HG03103 (cell line): ENCODE measurements around the gene MIF.
A peak's percentile ranks its signal among the peaks of the same experiment; 100 is the strongest.
"Not testable (repeated sequence)": the region's sequence is repeated elsewhere in the genome, so short reads cannot be mapped to it uniquely, and the experiment has no call there.

Source experiments
- ATAC-seq: cut with Tn5 transposase; IDR thresholded peaks from one replicate; pipeline ENCODE4 v1.9.1; 2021; ENCODE audit warnings: low read depth; ENCODE audit not compliant: unreplicated experiment

Gene MIF

DNA sequence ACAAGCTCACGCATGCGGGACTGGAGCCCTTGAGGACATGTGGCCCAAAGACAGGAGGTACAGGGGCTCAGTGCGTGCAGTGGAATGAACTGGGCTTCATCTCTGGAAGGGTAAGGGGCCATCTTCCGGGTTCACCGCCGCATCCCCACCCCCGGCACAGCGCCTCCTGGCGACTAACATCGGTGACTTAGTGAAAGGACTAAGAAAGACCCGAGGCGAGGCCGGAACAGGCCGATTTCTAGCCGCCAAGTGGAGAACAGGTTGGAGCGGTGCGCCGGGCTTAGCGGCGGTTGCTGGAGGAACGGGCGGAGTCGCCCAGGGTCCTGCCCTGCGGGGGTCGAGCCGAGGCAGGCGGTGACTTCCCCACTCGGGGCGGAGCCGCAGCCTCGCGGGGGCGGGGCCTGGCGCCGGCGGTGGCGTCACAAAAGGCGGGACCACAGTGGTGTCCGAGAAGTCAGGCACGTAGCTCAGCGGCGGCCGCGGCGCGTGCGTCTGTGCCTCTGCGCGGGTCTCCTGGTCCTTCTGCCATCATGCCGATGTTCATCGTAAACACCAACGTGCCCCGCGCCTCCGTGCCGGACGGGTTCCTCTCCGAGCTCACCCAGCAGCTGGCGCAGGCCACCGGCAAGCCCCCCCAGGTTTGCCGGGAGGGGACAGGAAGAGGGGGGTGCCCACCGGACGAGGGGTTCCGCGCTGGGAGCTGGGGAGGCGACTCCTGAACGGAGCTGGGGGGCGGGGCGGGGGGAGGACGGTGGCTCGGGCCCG, at the start of gene MIF:
Gene MIF, plus strand, starts transcription at position 439 of the 765 bp plus-strand sequence. Its CDS starts 92 bp downstream, at position 531.
- ATAC-seq, result peak; percentile 73

DNA sequence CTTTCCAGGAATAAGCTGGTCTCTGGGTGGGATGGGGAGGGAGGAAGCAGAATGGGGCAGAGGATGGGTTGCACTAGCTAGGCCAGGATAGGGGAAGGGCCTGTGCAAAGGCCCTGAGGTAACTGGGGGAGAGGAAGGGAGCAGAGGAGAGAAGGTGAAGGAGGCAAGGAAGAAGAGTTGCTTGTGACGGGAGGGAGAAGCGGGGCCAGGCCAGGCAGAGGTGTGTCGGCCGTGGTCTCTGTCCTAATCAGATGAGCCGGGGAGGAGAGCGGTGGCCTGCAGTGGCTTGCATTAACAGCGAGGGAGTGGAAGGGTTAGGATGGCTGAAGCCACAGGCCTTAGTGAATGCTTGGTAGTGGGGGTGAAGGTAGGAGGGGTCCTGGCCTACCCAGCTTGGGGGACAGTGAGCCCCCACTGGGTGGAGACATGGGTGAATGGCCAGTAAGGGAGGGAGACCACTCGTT, 49.4 kb upstream of the MIF start:
- no peak for ATAC-seq

DNA sequence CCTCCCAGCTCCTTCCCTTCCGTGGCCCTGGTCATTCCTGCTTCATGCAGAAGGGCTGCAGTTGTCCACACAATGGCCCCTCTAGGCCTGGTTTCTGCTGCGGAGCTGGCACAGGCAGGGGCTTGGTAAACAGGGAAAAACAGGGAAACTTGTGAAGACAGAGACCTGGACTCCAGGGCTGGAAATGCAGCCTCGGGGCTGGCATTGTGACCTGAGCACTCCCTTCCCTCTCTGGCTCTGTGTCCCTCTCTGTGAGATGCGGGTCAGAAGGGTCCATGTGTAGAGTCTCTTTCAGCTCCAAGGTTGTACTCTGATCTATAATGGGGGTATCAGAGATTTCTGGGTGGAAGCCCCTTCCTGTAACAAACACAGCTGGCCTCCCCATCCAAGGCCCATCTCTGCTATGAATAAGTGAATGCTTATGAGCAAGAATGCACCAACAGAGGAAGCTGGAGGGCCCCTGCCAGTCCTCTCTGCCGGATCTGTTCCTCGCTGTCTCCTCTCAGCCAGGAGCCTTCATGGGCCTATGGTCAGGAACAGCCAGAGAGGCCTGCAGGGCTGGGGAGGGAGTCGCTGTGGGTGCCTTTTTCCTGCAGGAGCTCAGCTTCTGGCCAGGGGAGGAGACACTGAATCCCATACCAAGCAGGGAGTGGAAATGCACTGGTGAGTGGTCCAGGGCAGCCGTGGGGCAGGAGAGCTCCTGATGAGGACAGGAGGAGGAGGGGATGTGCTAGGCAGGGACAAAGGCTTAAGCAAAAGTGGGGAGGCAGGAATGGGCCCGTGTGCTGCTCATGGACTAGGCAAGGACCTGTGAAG, 48.7 kb upstream of the MIF start:
- ATAC-seq, result no peak

DNA sequence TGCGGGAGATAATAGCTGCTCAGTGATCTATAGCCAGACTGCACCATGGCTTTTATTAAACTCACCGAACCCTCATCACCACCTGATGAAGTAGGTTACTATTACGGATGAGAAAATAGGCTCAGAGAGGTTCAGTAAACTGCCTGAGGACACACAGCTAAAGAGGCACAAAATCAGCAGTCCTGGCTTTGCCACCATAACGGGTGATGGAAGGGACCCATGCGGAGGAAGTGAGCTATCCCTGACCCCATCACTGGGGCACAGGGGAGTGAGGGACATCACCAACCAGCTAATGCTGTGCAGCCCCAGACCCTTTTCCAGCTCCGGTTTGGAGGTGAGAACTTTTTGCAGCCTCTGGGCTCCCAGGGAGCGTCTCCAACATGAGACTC, 48.1 kb upstream of the MIF start:
- no peak for ATAC-seq

DNA sequence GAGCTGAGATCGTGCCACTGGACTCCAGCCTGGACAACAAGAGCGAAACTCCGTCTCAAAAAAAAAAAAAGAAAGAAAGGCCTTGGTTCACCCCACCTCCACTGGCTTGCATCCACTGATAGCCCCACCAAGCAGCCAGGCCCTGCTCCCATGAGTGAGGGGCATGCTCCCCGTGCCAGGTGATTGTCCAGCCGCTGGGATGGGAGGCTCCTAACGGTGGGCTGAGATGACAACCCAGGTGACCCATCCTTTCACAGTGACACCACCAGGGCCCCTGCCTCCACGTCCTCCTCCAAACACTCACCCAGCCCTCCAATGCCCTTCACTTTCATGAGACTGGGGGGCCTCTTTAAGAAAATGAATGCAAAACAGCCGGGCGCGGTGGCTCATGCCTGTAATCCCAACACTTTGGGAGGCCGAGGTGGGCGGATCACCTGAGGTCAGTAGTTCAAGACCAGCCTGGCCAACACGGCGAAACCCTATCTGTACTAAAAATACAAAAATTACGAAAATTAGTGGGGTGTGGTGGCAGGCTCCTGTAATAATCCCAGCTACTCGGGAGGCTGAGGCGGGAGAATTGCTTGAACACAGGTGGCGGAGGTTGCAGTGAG, 46.8 kb upstream of the MIF start:
- ATAC-seq, result no peak

DNA sequence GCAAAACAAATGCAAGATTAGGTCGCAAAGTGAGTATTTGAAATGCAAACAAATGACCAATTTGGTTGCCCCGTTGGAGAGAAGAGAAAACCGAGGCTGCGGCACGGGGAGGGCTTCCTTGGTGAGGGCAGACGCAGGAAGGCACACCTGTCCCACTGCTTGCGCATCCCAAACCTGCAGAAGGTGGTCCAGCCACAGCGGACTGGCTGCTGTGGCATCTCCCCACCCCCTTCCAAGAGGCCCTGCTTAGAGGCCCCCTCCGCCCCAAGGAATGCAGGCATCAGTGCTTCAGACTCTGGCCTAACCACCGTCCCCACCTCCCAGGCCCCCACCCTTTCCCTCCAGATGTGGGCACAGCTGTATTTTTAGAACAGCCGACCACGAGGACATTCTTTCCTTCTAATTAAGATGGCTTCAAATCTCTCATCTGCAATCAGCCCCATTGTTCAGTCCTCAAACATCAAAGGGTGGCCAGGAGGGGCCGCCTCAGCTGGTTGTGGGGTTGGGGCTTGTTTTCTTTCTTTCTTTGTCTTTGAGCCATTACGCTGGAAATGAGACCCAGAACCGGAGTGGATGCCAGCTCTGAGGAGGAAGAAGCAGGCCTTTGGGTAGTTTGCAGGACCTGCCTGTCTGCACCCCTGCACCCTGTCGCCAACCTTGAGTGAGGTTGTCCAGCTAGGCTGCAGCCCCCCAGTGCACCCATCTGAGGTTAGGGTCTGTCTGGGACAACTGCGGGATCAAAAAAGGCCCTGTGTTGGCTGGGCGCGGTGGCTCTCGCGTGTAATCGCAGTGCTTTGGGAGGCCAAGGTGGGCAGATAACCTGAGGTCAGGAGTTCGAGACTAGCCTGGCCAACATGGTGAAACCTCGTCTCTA, 46.0 kb upstream of the MIF start:
- ATAC-seq, result no peak

DNA sequence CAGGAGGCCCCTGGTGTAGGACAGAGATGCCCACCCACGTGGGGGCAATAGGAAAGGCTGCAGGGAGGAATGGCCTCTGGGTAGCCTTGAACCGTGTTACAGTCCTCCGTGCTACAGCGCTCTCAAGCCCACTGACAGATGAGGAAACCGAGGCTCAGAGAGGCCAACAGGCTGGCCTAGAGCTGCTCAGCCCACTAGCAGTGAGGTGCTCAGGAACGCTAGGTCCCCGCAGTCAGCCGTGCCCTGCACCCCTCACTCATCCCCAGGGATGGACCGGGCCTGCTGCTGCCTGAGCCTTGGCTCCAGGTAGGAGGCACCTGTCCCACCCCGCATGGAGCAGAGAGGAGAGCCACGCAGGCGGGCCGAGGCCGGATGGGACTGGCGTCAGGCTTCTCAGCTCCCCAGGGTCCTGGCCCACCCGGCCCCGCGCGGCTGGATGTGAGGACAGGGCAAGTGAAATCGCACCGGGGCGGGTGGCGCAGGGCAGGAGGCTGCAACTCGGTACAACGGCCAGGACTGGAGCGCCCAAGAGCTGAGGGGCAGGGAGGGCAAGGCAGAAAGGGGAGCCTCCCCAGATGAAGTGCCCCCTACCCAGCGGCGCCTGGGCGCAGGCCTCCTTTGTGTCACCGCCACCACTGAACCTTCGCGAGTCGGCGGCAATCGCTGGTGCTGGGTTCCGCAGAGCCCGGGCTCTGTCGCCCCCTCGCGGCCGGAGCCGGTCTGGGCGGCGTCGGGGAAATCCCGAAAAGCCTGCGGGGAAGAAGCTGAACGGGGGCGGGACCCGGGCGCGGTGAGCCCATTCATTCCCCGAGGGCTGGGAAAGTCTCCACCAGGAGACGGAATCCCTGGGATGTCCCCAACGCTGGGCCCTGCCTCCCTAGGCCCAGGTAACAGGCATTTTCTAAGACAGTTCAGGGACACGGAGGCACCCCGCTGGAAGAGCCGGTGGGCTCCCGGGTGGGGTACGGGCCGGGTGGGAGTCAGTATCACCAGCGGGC, 44.9 kb upstream of the MIF start:
- no peak for ATAC-seq

DNA sequence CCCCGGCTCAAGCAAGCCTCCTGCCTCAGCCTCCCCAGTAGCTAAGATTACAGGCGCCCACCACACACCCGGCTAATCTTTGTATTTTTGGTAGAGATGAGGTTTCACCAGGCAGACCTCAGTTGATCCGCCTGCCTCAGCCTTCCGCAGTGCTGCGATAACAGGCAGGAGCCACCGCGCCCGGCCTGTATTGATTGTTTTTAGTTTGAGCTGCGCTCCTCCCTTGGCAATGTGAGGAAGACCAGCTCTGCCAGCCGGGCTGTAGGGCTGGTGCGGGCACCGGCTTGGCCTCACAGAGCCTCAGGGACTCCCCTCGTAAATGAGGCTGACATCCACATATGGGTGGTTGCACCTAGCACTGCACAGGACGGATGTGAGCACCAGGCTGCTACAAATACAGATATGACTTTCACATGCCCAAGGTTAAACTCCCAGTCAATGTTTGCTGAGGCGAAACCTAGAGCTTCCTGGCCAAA, 44.0 kb upstream of the MIF start:
- no peak for ATAC-seq

DNA sequence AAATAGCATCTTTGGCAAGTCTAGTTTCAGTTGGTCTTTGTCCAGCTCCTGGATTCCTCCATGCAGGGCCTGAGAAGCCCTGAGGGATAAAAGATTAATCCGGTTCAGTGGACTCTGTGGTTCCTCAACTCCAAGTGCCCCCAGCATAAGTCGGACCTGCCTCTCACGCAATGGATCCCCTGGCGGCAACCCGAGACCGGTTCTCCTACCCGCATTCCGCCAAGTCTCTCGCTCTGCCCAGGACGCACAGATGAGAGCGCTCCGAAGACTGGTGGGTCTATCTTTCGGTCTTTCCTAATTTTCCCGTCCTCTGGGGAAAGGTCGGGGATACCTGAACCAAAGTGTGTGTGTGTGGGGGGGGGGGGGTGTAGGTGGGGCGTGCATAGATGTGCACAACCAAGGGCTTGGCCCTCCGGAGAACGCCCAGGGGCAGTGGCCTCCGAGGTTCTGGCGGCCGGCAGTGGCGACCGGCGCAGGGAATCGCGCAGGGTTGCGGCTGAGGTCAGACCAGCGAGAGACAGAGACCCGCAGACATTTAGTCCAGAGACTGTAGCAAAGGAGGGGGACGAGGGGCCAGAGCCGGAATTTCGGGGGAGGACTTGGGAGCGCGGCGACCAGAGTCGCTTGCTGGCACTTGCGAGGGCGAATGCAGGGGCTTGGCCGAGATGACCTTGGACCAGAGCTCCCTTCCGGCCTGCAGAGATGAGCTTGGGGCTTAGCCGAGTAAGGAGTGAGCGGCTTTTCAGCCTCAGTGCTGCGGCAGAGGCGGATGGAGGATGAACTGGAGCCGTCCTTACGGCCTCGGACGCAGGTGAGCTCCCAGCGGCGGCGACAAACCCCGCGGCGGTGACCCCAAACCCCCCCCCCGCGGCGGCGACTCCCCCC, 37.2 kb upstream of the MIF start:
- ATAC-seq, result no peak

DNA sequence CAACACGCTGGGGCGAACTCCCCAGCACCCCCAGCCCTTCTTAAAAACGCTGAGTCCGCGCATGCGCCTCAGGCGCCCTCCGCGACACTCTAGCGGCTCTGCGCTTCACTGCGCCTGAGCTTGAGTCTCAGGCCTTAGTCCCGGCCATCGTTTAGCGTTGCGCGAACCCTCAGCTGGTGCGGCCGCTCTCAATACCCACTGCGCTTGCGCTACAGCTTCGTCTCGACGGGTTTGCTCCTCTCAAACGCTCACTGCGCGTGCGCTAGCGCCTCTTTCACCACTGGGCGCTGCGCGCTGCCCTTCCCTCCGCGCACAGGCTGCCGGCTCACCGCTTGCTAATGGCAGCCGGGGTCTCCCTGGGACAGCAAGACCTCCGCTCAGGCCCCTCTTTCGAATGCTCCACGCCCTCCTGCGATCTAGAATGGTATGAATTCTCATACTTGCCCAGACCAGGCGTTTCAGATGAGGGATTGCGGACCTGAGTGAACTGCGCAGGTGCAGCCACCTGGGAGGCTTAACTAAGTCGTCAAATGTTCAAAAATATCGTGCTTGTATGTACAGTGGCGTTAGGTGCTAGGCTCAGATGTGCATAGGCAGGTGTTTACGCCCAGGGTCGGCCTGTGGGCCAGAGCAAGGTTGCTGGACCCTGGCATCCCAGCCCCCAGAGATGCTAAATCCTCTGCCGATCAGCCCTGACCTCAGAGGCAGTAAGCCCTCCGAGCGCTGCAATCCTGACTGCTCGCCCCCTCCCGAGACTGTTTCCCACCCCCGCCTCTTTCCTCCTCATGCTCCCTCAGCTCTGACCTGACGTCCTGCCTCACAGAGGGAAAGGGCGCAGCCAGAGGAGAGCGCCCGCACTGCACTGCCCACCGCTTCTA, 36.3 kb upstream of the MIF start, which contains the start of gene SLC2A11:
Gene SLC2A11, plus strand, starts transcription at position 270 of the 878 bp plus-strand sequence. Its CDS starts 125 bp downstream, at position 395.
- ATAC-seq, result peak; percentile 80

DNA sequence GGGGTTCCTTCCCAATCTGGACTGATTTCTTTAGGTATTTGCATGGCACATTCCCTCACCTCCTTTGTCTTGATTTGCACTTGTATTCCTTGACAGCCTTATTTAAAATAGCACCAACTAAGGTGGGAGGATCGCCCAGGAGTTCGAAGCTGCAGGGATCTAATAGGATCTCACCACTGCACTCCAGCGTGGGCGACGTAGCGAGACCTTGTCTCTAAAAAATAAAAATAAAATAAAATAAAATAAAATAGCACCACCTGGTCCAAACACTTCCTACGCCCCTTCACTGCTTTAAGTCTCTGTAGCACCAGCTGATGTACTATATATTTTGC, 35.7 kb upstream of the MIF start:
- no peak for ATAC-seq

DNA sequence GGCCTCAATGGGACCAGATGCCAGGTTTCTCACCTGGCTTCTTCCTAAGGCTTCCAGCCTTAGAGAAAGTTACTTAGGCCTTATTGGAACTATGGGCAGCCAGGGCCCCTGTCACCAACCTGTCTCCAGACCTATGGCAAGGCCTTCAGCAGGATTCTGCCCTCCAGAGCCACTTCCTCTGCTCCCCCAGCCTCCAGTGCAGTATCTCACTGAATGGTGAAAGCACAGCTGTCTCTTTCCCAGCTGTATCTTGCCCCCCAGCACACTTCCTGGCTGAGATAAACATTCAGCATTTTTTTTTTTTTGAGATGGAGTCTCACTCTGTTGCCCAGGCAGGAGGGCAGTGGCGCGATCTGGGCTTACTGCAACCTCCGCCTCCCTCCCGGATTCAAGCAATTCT, 35.0 kb upstream of the MIF start:
- no peak for ATAC-seq

DNA sequence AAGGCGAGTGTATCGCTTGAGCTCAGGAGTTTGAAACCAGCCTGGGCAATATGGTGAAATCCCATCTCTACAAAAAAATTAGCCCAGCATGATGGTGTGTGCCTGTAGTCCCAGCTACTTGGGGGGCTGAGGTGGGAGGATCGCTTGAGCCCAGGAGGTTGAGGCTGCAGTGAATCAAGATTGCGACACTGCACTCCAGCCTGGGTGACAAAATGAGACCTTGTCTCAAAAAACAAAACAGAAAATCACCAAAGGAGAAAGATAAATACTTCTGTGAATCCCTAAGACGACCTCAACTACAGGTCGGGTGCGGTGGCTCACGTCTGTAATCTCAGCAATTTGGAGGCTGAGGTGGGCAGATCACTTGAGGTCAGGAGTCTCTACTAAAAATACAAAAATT, 34.0 kb upstream of the MIF start:
- not testable (repeated sequence) for ATAC-seq

DNA sequence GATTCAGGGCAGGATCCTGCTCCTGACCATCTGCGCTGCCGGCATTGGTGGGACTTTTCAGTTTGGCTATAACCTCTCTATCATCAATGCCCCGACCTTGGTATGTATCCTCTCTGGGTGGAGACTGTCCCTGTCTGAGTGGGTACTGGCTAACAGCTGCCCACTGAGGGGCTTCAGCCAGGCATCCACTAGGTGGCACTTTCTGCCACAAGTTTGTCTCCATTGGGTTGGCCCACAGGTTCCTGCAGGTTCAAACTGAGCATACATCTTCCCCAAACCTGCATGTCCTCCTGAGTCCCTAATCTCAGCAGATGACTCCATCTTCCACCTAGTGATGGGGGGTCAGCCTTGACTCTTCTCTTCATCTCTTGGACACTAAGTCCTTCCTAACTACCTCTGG, 32.1 kb upstream of the MIF start:
- ATAC-seq, result no peak

DNA sequence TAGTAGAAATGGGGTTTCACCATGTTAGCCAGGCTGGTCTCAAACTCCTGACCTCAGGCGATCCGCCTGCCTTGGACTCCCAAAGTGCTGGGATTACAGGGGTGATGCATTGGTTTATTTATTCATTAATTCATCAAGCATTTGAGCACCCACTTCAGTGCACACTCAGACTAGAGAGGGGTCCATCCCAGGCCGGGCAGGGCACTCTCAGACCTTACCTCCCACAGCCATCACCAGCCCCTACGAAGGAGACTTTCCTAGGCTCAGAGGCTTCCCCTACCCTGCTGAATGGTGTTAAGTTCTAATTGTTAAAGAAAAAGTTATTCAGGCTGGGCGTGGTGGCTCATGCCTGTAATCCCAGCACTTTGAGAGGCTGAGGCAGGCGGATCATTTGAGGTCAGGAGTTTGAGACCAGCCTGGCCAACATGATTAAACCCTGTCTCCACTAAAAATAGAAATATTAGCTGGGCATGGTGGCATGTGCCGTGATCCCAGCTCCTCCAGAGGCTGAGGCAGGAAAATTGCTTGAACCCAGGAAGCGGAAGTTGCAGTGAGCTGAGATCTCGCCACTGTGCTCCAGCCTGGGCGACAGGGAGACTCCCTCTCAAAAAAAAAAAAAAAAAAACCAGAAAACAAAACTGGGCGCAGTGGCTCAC, 29.6 kb upstream of the MIF start:
- ATAC-seq, result not testable (repeated sequence)

DNA sequence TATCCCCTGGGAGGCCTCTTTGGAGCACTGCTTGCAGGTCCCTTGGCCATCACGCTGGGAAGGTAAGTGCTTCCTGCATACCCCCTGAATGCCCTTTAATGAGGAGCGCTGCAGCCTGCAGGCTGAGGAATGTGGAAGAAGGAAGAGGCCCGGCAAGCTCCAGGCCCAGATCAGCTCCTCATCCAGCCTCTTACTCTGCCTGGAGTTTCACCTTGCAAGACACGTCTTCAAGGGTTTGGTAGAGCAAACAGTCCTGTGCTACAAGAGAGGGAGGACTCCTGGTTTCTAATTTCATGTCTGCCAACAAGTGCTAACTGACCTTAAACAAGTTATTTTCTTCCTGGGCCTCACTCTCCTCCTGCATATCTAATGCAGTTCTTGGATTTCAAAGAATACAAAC, 25.6 kb upstream of the MIF start:
- ATAC-seq, result no peak

DNA sequence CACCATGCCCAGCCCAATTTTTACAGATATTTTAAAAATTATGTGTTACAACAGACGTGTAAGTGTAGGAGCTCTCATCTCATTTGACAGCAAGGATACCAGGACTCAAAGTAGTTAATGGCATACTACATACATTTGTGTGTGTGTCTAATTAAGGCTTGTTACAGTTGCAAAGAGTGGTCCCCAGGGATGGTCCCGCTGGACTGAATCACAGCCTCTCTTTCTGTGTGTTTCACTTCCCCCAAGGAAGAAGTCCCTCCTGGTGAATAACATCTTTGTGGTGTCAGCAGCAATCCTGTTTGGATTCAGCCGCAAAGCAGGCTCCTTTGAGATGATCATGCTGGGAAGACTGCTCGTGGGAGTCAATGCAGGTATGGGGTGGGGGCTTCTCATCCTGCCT, 19.3 kb upstream of the MIF start:
- ATAC-seq, result no peak
